ENCODE measurements around the gene THEMIS2.

The THEMIS2 gene

GRCh38 chr1:27906759-27907158 is 34.4 kb downstream of the THEMIS2 start:
- H3K36me3 Mint-ChIP-seq (ENCODE audit: low read depth): peaks cover 53% of the 10 kb centered on the region
- H3K27me3 Mint-ChIP-seq (ENCODE audit: low read depth): no peaks in the 10 kb centered on the region
- TF ChIP-seq, protein P1, sequence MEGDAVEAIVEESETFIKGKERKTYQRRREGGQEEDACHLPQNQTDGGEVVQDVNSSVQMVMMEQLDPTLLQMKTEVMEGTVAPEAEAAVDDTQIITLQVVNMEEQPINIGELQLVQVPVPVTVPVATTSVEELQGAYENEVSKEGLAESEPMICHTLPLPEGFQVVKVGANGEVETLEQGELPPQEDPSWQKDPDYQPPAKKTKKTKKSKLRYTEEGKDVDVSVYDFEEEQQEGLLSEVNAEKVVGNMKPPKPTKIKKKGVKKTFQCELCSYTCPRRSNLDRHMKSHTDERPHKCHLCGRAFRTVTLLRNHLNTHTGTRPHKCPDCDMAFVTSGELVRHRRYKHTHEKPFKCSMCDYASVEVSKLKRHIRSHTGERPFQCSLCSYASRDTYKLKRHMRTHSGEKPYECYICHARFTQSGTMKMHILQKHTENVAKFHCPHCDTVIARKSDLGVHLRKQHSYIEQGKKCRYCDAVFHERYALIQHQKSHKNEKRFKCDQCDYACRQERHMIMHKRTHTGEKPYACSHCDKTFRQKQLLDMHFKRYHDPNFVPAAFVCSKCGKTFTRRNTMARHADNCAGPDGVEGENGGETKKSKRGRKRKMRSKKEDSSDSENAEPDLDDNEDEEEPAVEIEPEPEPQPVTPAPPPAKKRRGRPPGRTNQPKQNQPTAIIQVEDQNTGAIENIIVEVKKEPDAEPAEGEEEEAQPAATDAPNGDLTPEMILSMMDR (IDR thresholded peaks at IDR 0.05; ENCODE audit: unreplicated experiment in 3 of 3): no peak
- no peak overlapping the region for H3K4me3 Mint-ChIP-seq
- no peaks in the 10 kb centered on the region for H3K4me1 Mint-ChIP-seq
- no peaks in the 10 kb centered on the region for H3K9me3 Mint-ChIP-seq
- no peak overlapping the region for H3K27ac Mint-ChIP-seq

- no peak overlapping the region for H3K27ac Mint-ChIP-seq
These were observed 40.1 kb downstream of the THEMIS2 start for GRCh38 chr1:27912429-27912828.

GRCh38 chr1:27915082-27915575 is 42.8 kb downstream of the THEMIS2 start:
- peaks cover 5% of the 10 kb centered on the region for H3K9me3 Mint-ChIP-seq
- H3K4me3 Mint-ChIP-seq: peak overlapping the region; percentile 99 to 100 (median 99)
- H3K27ac Mint-ChIP-seq: peak overlapping the region; percentile 83 to 96 (median 90)
- TF ChIP-seq, protein P1 (IDR thresholded peaks at IDR 0.05; ENCODE audit: unreplicated experiment in 3 of 3): no peak
- H3K4me1 Mint-ChIP-seq: peaks cover 5% of the 10 kb centered on the region
- peaks cover 10% of the 10 kb centered on the region for H3K36me3 Mint-ChIP-seq (ENCODE audit: low read depth)
- peaks cover 25% of the 10 kb centered on the region for H3K27me3 Mint-ChIP-seq (ENCODE audit: low read depth)

More at GRCh38 chr1:27912429-27912828, 40.1 kb downstream of the THEMIS2 start:
- Mint-ChIP-seq H3K4me1 (peaks cover 5% of the 10 kb centered on the region), H3K4me3 (peak overlapping the region; percentile 43 to 72 (median 70)), H3K27me3 (ENCODE audit: low read depth) (peaks cover 7% of the 10 kb centered on the region), H3K36me3 (ENCODE audit: low read depth) (peaks cover 25% of the 10 kb centered on the region), H3K9me3 (peaks cover 5% of the 10 kb centered on the region)
- TF ChIP-seq, protein P1 (IDR thresholded peaks at IDR 0.05; ENCODE audit: unreplicated experiment in 3 of 3): no peak

DNA sequence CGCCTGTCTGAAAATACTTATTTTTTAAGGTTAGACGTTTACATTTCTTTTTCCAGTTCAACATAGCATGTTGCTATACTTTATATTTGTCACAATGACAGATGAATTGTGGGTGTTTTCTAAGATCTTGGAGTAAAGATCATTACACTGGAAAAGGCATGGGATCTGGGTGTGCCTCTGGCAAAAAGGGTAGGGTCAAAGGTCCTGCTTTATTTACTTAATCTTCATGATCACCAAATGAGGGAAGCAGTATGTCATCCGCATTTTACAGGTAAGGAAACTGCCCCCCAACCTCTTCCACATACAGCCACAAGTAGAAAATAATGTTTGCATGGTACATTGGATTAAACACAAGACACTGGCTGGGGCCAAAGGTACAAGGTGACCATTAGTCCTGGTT is 49.9 kb downstream of the THEMIS2 start:
- Mint-ChIP-seq H3K27me3 (ENCODE audit: low read depth) (peaks cover 20% of the 10 kb centered on the region), H3K4me1 (no peaks in the 10 kb centered on the region), H3K36me3 (ENCODE audit: low read depth) (no peaks in the 10 kb centered on the region), H3K27ac (no peak overlapping the region), H3K9me3 (no peaks in the 10 kb centered on the region), H3K4me3 (no peak overlapping the region)
- TF ChIP-seq, protein P1 (IDR thresholded peaks at IDR 0.05; ENCODE audit: unreplicated experiment in 3 of 3): no peak

DNA sequence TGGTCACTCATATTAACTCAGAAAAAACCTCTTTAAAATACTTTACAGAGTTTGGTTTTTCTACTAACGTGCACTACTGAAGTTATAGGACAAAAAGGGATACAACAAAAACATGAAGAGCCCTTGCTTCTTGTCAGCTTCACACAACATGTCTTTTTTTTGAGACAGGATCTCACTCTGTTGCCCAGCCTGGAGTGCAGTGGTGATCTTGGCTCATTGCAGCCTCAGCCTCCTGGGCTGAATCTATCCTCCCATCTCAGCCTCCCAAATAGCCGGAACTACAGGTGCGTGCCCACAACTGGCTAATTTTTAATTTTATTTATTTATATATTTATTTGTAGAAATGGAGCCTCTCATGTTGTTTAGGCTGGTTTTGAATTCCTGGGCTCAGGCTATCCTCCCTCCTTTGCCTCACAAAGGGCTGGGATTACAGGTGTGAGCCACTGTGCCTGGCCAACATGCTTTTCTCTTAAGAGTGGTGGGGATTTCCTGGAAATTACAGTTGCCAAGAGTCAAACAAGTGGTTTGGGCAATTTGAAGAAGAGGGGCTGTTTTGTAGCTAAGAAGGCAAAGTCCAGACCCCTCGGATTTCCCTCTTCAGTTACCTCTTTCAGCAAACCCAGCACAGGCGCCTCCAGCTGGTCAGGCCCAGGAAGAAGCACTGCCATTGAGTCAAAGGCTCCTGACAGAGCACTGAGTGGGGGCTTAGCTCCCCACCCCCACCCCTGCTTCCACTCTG is 56.0 kb downstream of the THEMIS2 start:
- Mint-ChIP-seq H3K4me1 (no peaks in the 10 kb centered on the region), H3K9me3 (no peaks in the 10 kb centered on the region), H3K27ac (no peak overlapping the region), H3K4me3 (no peak overlapping the region), H3K36me3 (ENCODE audit: low read depth) (no peaks in the 10 kb centered on the region), H3K27me3 (ENCODE audit: low read depth) (peaks cover 12% of the 10 kb centered on the region)
- TF ChIP-seq, protein P1 (IDR thresholded peaks at IDR 0.05; ENCODE audit: unreplicated experiment in 3 of 3): no peak

DNA sequence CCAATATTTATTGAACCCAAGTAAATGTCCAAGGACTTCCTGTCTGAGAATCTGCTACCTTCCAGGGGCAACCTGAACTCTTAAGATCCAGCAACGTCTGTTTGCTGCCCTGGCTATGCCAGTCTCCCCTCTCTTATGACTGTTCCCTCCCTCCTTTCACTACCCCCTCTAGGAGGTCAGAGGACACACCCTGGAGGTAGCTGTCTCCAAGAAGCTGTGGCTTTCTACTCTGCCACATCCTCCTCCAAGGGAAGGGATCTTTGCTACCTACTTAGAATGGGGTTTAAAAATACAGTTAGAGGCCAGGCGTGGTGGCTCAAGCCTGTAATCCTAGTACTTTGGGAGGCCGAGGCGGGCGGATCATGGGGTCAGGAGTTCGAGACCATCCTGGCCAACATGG is 58.8 kb downstream of the THEMIS2 start:
- TF ChIP-seq, protein P1 (IDR thresholded peaks at IDR 0.05; ENCODE audit: unreplicated experiment in 3 of 3): no peak
- H3K4me3 Mint-ChIP-seq: no peak overlapping the region
- H3K27ac Mint-ChIP-seq: no peak overlapping the region
- peaks cover 31% of the 10 kb centered on the region for H3K27me3 Mint-ChIP-seq (ENCODE audit: low read depth)
- peaks cover 8% of the 10 kb centered on the region for H3K4me1 Mint-ChIP-seq
- no peaks in the 10 kb centered on the region for H3K9me3 Mint-ChIP-seq
- H3K36me3 Mint-ChIP-seq (ENCODE audit: low read depth): no peaks in the 10 kb centered on the region

All from nephron (organoid).